H1 (cell line): ENCODE data around the gene MLN. TPM values are rescaled to one million over a fixed set of nuclear protein-coding genes. Genes with fewer than 3 reads are reported as not detected.

Experiments
- CTCF ChIA-PET: fragments of 300-600 bp; sonication (Branson Sonifier 250); formaldehyde crosslinking; loops from one replicate; lab custom pipeline; 2021; ENCODE audit not compliant: partially characterized antibody; lab: Charles Lee
- POLR2A ChIA-PET: fragments of 300-600 bp; sonication (Branson Sonifier 250); formaldehyde crosslinking; loops from one replicate; lab custom pipeline; 2021; ENCODE audit warnings: inconsistent platforms; ENCODE audit not compliant: partially characterized antibody; lab: Charles Lee
- DNase-seq, 2 experiments: peaks; one replicate each; pipeline versions ENCODE4 v3.0.0 to v3.0.0-alpha.2; 2010 to 2022; ENCODE audit warnings: low spot score in 2 of 2, low read depth in 1 of 2, mixed read lengths in 1 of 2
- FAIRE-seq: peaks from 2 replicates; lab custom pipeline; 2011; peaks lifted over from hg19 to GRCh38; lab: Jason Lieb, UNC
- H2AFZ ChIP-seq: 2 replicates; pipeline ENCODE4 v1.8.1; 2012; ENCODE audit warnings: low read length, inconsistent platforms
- H2AK5ac ChIP-seq: 2 replicates; pipeline ENCODE4 v1.6.1; 2013; ENCODE audit warnings: low read depth, low read length
- H2BK120ac ChIP-seq: replicated peaks from 2 replicates; pipeline ENCODE3; 2013; ENCODE audit warnings: low read depth, low read length, inconsistent platforms
- H2BK12ac ChIP-seq: 2 replicates; pipeline ENCODE4 v1.6.1; 2013; ENCODE audit warnings: low read depth, low read length
- H2BK15ac ChIP-seq: 2 replicates; pipeline ENCODE4 v1.6.1; 2013; ENCODE audit warnings: low read length
- H2BK20ac ChIP-seq: 2 replicates; pipeline ENCODE4 v1.6.1; 2013; ENCODE audit warnings: low read length
- H2BK5ac ChIP-seq: 2 replicates; pipeline ENCODE4 v1.6.1; 2013; ENCODE audit warnings: low read depth, low read length
- H3K14ac ChIP-seq: 2 replicates; pipeline ENCODE4 v1.6.1; 2013; ENCODE audit warnings: inconsistent platforms; ENCODE audit not compliant: insufficient read length
- H3K18ac ChIP-seq: 2 replicates; pipeline ENCODE4 v1.6.1; 2013; ENCODE audit warnings: low read length; ENCODE audit errors: extremely low read depth
- H3K23ac ChIP-seq: 2 replicates; pipeline ENCODE4 v1.6.1; 2013; ENCODE audit warnings: inconsistent platforms; ENCODE audit not compliant: insufficient read length
- H3K23me2 ChIP-seq: 2 replicates; pipeline ENCODE4 v1.6.1; 2013; ENCODE audit warnings: low read depth, low read length
- H3K27ac ChIP-seq: 2 replicates; pipeline ENCODE4 v1.6.1; 2011; ENCODE audit warnings: low read depth, low read length, inconsistent platforms
- H3K27me3 ChIP-seq, 4 experiments: replicated peaks in 1 of 4; 1 replicate in 1 of 4; 2 replicates in 3 of 4; pipeline versions ENCODE4 v1.6.1 to v1.8.1; 2011 to 2013; ENCODE audit warnings: low read length in 3 of 4, mild to moderate bottlenecking in 3 of 4, inconsistent platforms in 2 of 4, mixed read lengths in 2 of 4, moderate library complexity in 1 of 4; ENCODE audit not compliant: control insufficient read depth in 3 of 4, insufficient read depth in 3 of 4; ENCODE audit errors: extremely low read depth in 1 of 4
- H3K36me3 ChIP-seq, 4 experiments: 2 replicates each; pipeline versions ENCODE4 v1.6.1 to v1.8.1; 2011 to 2013; ENCODE audit warnings: mild to moderate bottlenecking in 4 of 4, low read length in 3 of 4, moderate library complexity in 2 of 4, control low read depth in 1 of 4, inconsistent platforms in 1 of 4; ENCODE audit not compliant: insufficient read depth in 4 of 4, control insufficient read depth in 2 of 4
- H3K4ac ChIP-seq: replicated peaks from 2 replicates; pipeline ENCODE3; 2013; ENCODE audit warnings: low read length, low read depth, mixed read lengths, inconsistent platforms; ENCODE audit not compliant: insufficient read length
- H3K4me1 ChIP-seq, 4 experiments: replicated peaks in 1 of 4; 1 replicate in 1 of 4; 2 replicates in 3 of 4; pipeline versions ENCODE4 v1.6.1 to v1.8.1; 2011 to 2013; ENCODE audit warnings: low read length in 3 of 4, inconsistent platforms in 2 of 4, mixed read lengths in 1 of 4; ENCODE audit not compliant: insufficient read depth in 4 of 4, control insufficient read depth in 3 of 4
- H3K4me2 ChIP-seq, 2 experiments: 2 replicates each; pipeline versions ENCODE4 v1.6.1 to v1.8.1; 2011 to 2013; ENCODE audit warnings: low read depth in 2 of 2, low read length in 2 of 2, control low read depth in 1 of 2, inconsistent platforms in 1 of 2, mild to moderate bottlenecking in 1 of 2; ENCODE audit not compliant: insufficient read depth in 1 of 2
- H3K4me3 ChIP-seq, 4 experiments: fragments of 200-600, 300-600 bp in 1 of 4; sonication (generic), shearing (Covaris generic), sonication (Bioruptor Twin) in 1 of 4; 2 replicates each; pipeline versions ENCODE4 v1.5.1 to v1.8.1; 2011 to 2016; ENCODE audit warnings: low read length in 4 of 4, low read depth in 3 of 4, control low read depth in 2 of 4, inconsistent platforms in 2 of 4, mild to moderate bottlenecking in 2 of 4, mixed read lengths in 1 of 4, moderate library complexity in 1 of 4; ENCODE audit not compliant: insufficient read depth in 2 of 4; ENCODE audit errors: extremely low read depth in 1 of 4
- H3K56ac ChIP-seq: replicated peaks from 2 replicates; pipeline ENCODE3; 2013; ENCODE audit warnings: low read depth, mild to moderate bottlenecking, mixed read lengths, low read length, inconsistent platforms; ENCODE audit not compliant: insufficient read length
- H3K79me1 ChIP-seq: 2 replicates; pipeline ENCODE4 v1.6.1; 2013; ENCODE audit warnings: low read depth, low read length, control low read depth
- H3K79me2 ChIP-seq, 2 experiments: 2 replicates each; pipeline versions ENCODE4 v1.6.1 to v1.8.1; 2012 to 2013; ENCODE audit warnings: low read length in 2 of 2, mild to moderate bottlenecking in 2 of 2, inconsistent platforms in 1 of 2; ENCODE audit not compliant: insufficient read depth in 2 of 2, control insufficient read depth in 1 of 2
- H3K9ac ChIP-seq, 4 experiments: replicated peaks in 1 of 4; 1 replicate in 1 of 4; 2 replicates in 3 of 4; pipeline versions ENCODE4 v1.6.1 to v1.8.1; 2011 to 2013; ENCODE audit warnings: low read depth in 3 of 4, low read length in 3 of 4, control low read depth in 2 of 4, mild to moderate bottlenecking in 2 of 4, moderate library complexity in 2 of 4, inconsistent platforms in 1 of 4; ENCODE audit errors: extremely low read depth in 1 of 4
- H3K9me3 ChIP-seq, 2 experiments: 2 replicates each; pipeline versions ENCODE4 v1.6.1 to v1.8.1; 2012 to 2013; ENCODE audit warnings: mild to moderate bottlenecking in 2 of 2, moderate library complexity in 2 of 2, control low read depth in 1 of 2, inconsistent platforms in 1 of 2, low read depth in 1 of 2, low read length in 1 of 2, mixed read lengths in 1 of 2; ENCODE audit not compliant: insufficient read depth in 2 of 2
- H4K20me1 ChIP-seq, 2 experiments: replicated peaks in 1 of 2; 2 replicates each; pipeline versions ENCODE3 to v1.8.1; 2011 to 2013; ENCODE audit warnings: inconsistent platforms in 2 of 2, low read length in 2 of 2, mild to moderate bottlenecking in 1 of 2; ENCODE audit not compliant: insufficient read depth in 2 of 2, control insufficient read depth in 1 of 2
- H4K5ac ChIP-seq: 2 replicates; pipeline ENCODE4 v1.6.1; 2013; ENCODE audit warnings: low read length, low read depth, mixed read lengths, inconsistent platforms; ENCODE audit not compliant: insufficient read length
- H4K8ac ChIP-seq: 2 replicates; pipeline ENCODE4 v1.8.0; 2013; ENCODE audit warnings: mild to moderate bottlenecking, moderate library complexity, low read length, inconsistent platforms; ENCODE audit not compliant: insufficient read depth; ENCODE audit errors: extremely low read depth
- H4K91ac ChIP-seq: replicated peaks from 2 replicates; pipeline ENCODE3; 2013; ENCODE audit warnings: low read length, mixed read lengths, inconsistent platforms; ENCODE audit not compliant: insufficient read length
- RBBP5 ChIP-seq: IDR thresholded peaks from 2 replicates; pipeline ENCODE4 v1.7.1; 2012; ENCODE audit warnings: low read depth, mild to moderate bottlenecking, inconsistent platforms, low read length, moderate library complexity, borderline replicate concordance
- WGBS, 2 experiments: shearing (Covaris generic) in 1 of 2; methylation state at CpG; one replicate each; pipeline versions ENCODE4 v1.1.6 to v1.1.7; 2013 to 2015; ENCODE audit warnings: low lambda C conversion rate in 2 of 2, mixed read lengths in 2 of 2, inconsistent platforms in 1 of 2, low coverage in 1 of 2, missing lambda C conversion rate in 1 of 2; ENCODE audit not compliant: insufficient replicate concordance in 2 of 2, insufficient coverage in 1 of 2, insufficient read length in 1 of 2; ENCODE audit errors: extremely low coverage in 1 of 2, missing lambda C conversion rate in 1 of 2; 5-methylcytosine and 5-hydroxymethylcytosine counted together
- polyA plus RNA-seq, 7 experiments: library from polyadenylated mRNA; depleted of rRNA in 3 of 7; stranded (reverse) in 5 of 7; unstranded in 2 of 7; fragments of >200 nt in 5 of 7; fragments of 200-250 nt in 2 of 7; gene quantifications; 1 replicate in 5 of 7; 2 replicates in 1 of 7; 4 replicates in 1 of 7; pipeline versions ENCODE4 v1.2.1 to v1.2.3, GENCODE V29; 2011 to 2013; ENCODE audit warnings: missing spikeins in 2 of 7, mixed read lengths in 2 of 7
- total RNA-seq: library from RNA; stranded (reverse); fragmentation: NEBNext Ultra II Directional; extraction: Animal tissue kit (Norgen Biotek cat#: 25700); gene quantifications from 2 replicates; pipeline ENCODE4 v1.2.1, GENCODE V29; 2021
- TF ChIP-seq, protein P1 (sequence below): IDR thresholded peaks from 2 replicates; pipeline ENCODE4 v1.6.1; 2012; ENCODE audit warnings: inconsistent platforms

The MLN gene
- total and polyA plus RNA-seq, 2 of the 8 experiments (the other 6 are each of a cell fraction or from before 2014, with no cell fraction given) = not detected

DNA sequence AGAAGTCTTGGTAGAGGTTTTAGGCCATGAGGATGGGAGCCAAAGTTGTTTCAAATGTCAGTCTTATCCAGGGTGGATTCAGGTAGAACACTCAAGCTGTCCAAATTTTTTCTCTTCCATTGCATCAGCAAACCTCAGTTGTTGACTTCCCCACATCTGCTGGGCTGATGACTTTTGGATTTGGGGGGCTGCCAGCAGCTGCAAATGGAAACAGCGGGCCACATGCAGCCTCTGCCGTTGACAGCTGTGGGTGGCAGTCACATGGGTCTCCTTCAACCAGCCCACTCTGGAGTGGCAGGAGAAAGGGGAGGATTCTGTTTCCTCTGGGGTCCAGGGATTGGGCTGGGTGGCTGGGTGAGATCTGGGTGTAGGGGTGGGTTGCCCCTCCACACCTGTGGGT, 5.8 kb upstream of the MLN start:
- Histone ChIP-seq H3K79me1 (0 out of 2 replicates have a peak, but pooled peaks cover 3% of the 10 kb centered on the region), H3K18ac (peak overlapping the region; percentile 74; the same call in 1 of the 2 replicates), H2BK15ac (no peak overlapping the region), H3K4ac (peak overlapping the region; percentile 62), H2AFZ (no peak overlapping the region), H2BK20ac (peak overlapping the region; percentile 87; the same call in 1 of the 2 replicates), H3K79me2 (no peaks in the 10 kb centered on the region), H3K23me2 (peaks cover 2% of the 10 kb centered on the region), H3K36me3 (no peaks in the 10 kb centered on the region), H3K9me3 (no peaks in the 10 kb centered on the region), H3K27me3 (no peaks in the 10 kb centered on the region; a peak in 1 of 7 replicates), H3K56ac (no peak overlapping the region), H2BK5ac (peak overlapping the region; percentile 61; the same call in 1 of the 2 replicates), H3K9ac (no peak overlapping the region), H3K27ac (no peak overlapping the region), H3K23ac (no peak overlapping the region), H3K4me3 (no peak overlapping the region; a peak in 1 of 8 replicates), H2AK5ac (no peak overlapping the region), H4K5ac (peak overlapping the region; percentile 4), H4K91ac (peak overlapping the region; percentile 12), H2BK12ac (peak overlapping the region; percentile 72), H4K8ac (peak overlapping the region; percentile 75; the same call in 1 of the 2 replicates), H4K20me1 (no peaks in the 10 kb centered on the region), H3K14ac (no peak overlapping the region), H3K4me2 (peak overlapping the region in 1 of 2 experiments; percentile 31; a peak in 1 of 4 replicates), H3K4me1 (peaks cover 28 to 48% (median 37%) of the 10 kb centered on the region in 4 experiments), H2BK120ac (peak overlapping the region; percentile 34)
- CTCF ChIA-PET = interaction anchor here (0.6 to 2.7 kb wide), 3 partner anchors 11 to 1131 kb away, joined by 3 to 8 read pairs (median 3); no protein-coding TSS in a partner anchor
- DNase-seq (no peak), FAIRE-seq (no peak)
- no peak for TF ChIP-seq RBBP5
- TF ChIP-seq, protein P1, sequence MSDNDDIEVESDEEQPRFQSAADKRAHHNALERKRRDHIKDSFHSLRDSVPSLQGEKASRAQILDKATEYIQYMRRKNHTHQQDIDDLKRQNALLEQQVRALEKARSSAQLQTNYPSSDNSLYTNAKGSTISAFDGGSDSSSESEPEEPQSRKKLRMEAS = peak; percentile 57
- POLR2A ChIA-PET = no interaction called here
- 86% methylated on average over 2 of the region's 2 CpGs; no CpG with 5 or more reads in 1 of the 2 experiments for WGBS, 2 experiments
